ENCODE measurements around the gene RBM42.

Gene RBM42

GRCh38 chr19:35620001-35620400, 8.8 kb upstream of the RBM42 start:
- DNase-seq (ENCODE audit: low spot score): no peak

GRCh38 chr19:35621708-35622107, 7.1 kb upstream of the RBM42 start:
- DNase-seq (ENCODE audit: low spot score): no peak

GRCh38 chr19:35622750-35623149, 6.1 kb upstream of the RBM42 start:
- DNase-seq (ENCODE audit: low spot score): no peak

GRCh38 chr19:35623327-35624010, 5.4 kb upstream of the RBM42 start:
- DNase-seq (ENCODE audit: low spot score): no peak

GRCh38 chr19:35628264-35628564, 622 bp upstream of the RBM42 start:
- DNase-seq (ENCODE audit: low spot score): no peak

- no peak for DNase-seq (ENCODE audit: low spot score)
These were observed 447 bp downstream of the RBM42 start for GRCh38 chr19:35629332-35629633.

GRCh38 chr19:35633727-35634440, 5.0 kb downstream of the RBM42 start:
- DNase-seq (ENCODE audit: low spot score): no peak

- DNase-seq (ENCODE audit: low spot score): no peak
These were observed 7.8 kb downstream of the RBM42 start for GRCh38 chr19:35636651-35637050.

- no peak for DNase-seq (ENCODE audit: low spot score)
These were observed 8.3 kb downstream of the RBM42 start for GRCh38 chr19:35637165-35637564.

- DNase-seq (ENCODE audit: low spot score): no peak
These were observed 10.4 kb downstream of the RBM42 start for GRCh38 chr19:35639321-35639639.

GRCh38 chr19:35639863-35640262, 11.0 kb downstream of the RBM42 start:
- DNase-seq (ENCODE audit: low spot score): no peak

- DNase-seq (ENCODE audit: low spot score): no peak
These were observed 12.8 kb downstream of the RBM42 start, which contains the start of gene ETV2 for GRCh38 chr19:35641515-35642151. Gene ETV2, plus strand, starts transcription at chr19:35641745. Its CDS starts 716 bp downstream, at chr19:35642461.

GRCh38 chr19:35642312-35642711, 13.5 kb downstream of the RBM42 start:
- DNase-seq (ENCODE audit: low spot score): no peak

GRCh38 chr19:35642798-35643254, 14.0 kb downstream of the RBM42 start:
- DNase-seq (ENCODE audit: low spot score): no peak

- DNase-seq (ENCODE audit: low spot score): no peak
These were observed 14.7 kb downstream of the RBM42 start for GRCh38 chr19:35643255-35644205.

- DNase-seq (ENCODE audit: low spot score): peak; percentile 53
These were observed 15.6 kb downstream of the RBM42 start for GRCh38 chr19:35644206-35644986.

GRCh38 chr19:35644987-35645679, 16.3 kb downstream of the RBM42 start:
- peak; percentile 49 for DNase-seq (ENCODE audit: low spot score)

- DNase-seq (ENCODE audit: low spot score): no peak
These were observed 17.1 kb downstream of the RBM42 start for GRCh38 chr19:35645680-35646511.

GRCh38 chr19:35648017-35648961, 19.5 kb downstream of the RBM42 start, which contains the start of gene COX6B1:
Gene COX6B1, plus strand, starts transcription at chr19:35648323. Its CDS starts 2,921 bp downstream, at chr19:35651244.
- peak; percentile 98 for DNase-seq (ENCODE audit: low spot score)
